ENCODE results near the gene TRIP4. TPM values are rescaled to one million over a fixed set of nuclear protein-coding genes. Genes with fewer than 3 reads are reported as not detected.
"Not testable (repeated sequence)": the region's sequence is repeated elsewhere in the genome, so short reads cannot be mapped to it uniquely, and the experiment has no call there.

The TRIP4 gene
- total and polyA plus RNA-seq, 2 experiments from 2014 or later: 13.9 to 30.6 TPM

- no peaks in the 10 kb centered on the region for H3K4me1 ChIP-seq (ENCODE audit: insufficient read depth)
- H3K79me2 ChIP-seq: no peaks in the 10 kb centered on the region
- no peaks in the 10 kb centered on the region for H3K27me3 ChIP-seq
- no peaks in the 10 kb centered on the region for H3K9me3 ChIP-seq (ENCODE audit: low read depth)
- no peak overlapping the region for H3K4me3 ChIP-seq
- no peak overlapping the region for H2AFZ ChIP-seq
- no peaks in the 10 kb centered on the region for H3K36me3 ChIP-seq (replicated peaks; ENCODE audit: insufficient read depth, low read depth)
- H3K27ac ChIP-seq: no peak overlapping the region
- H3K4me2 ChIP-seq: no peak overlapping the region
- no peaks in the 10 kb centered on the region for H4K20me1 ChIP-seq (ENCODE audit: insufficient read depth, poor library complexity, severe bottlenecking)
- TF ChIP-seq EZH2phosphoT487 (IDR thresholded peaks at IDR 0.05; ENCODE audit: low read depth, severe bottlenecking, unreplicated experiment): no peak
- no peak for TF ChIP-seq EZH2 (IDR thresholded peaks at IDR 0.05; ENCODE audit: borderline replicate concordance)
- TF ChIP-seq CTCF (IDR thresholded peaks at IDR 0.05; ENCODE audit: poor library complexity): no peak
- no peaks in the 10 kb centered on the region for H3K9me2 ChIP-seq (replicated peaks; ENCODE audit: insufficient read depth)
- WGBS (ENCODE audit: low lambda C conversion rate, missing lambda C conversion rate): 95% methylated on average over 2 of the region's 2 CpGs
- DNase-seq (ENCODE audit: low spot score): no peak
Measured at GRCh38 chr15:64369078-64369607, 18.5 kb upstream of the TRIP4 start.

GRCh38 chr15:64371383-64371782 lies 16.3 kb upstream of the TRIP4 start:
- not testable (repeated sequence) for H4K20me1 ChIP-seq (ENCODE audit: insufficient read depth, poor library complexity, severe bottlenecking); H3K36me3 ChIP-seq (replicated peaks; ENCODE audit: insufficient read depth, low read depth); H3K4me2 ChIP-seq; H3K79me2 ChIP-seq; H3K27me3 ChIP-seq; H3K4me1 ChIP-seq (ENCODE audit: insufficient read depth); H3K9me2 ChIP-seq (replicated peaks; ENCODE audit: insufficient read depth); DNase-seq (ENCODE audit: low spot score); H2AFZ ChIP-seq; H3K9me3 ChIP-seq (ENCODE audit: low read depth); H3K4me3 ChIP-seq; H3K27ac ChIP-seq
- 98% methylated on average over 8 of the region's 8 CpGs for WGBS (ENCODE audit: low lambda C conversion rate, missing lambda C conversion rate)

- H3K4me1 ChIP-seq (ENCODE audit: insufficient read depth): no peaks in the 10 kb centered on the region
- no peaks in the 10 kb centered on the region for H3K9me3 ChIP-seq (ENCODE audit: low read depth)
- no peaks in the 10 kb centered on the region for H3K27me3 ChIP-seq
- TF ChIP-seq EZH2phosphoT487 (IDR thresholded peaks at IDR 0.05; ENCODE audit: low read depth, severe bottlenecking, unreplicated experiment): no peak
- H2AFZ ChIP-seq: no peak overlapping the region
- H3K79me2 ChIP-seq: no peaks in the 10 kb centered on the region
- WGBS (ENCODE audit: low lambda C conversion rate, missing lambda C conversion rate): 96% methylated on average over 8 of the region's 8 CpGs
- no peak for DNase-seq (ENCODE audit: low spot score)
- no peaks in the 10 kb centered on the region for H4K20me1 ChIP-seq (ENCODE audit: insufficient read depth, poor library complexity, severe bottlenecking)
- H3K27ac ChIP-seq: no peak overlapping the region
- no peak overlapping the region for H3K4me2 ChIP-seq
- no peaks in the 10 kb centered on the region for H3K36me3 ChIP-seq (replicated peaks; ENCODE audit: insufficient read depth, low read depth)
- no peaks in the 10 kb centered on the region for H3K9me2 ChIP-seq (replicated peaks; ENCODE audit: insufficient read depth)
- no peak overlapping the region for H3K4me3 ChIP-seq
Measured at GRCh38 chr15:64373360-64373759, 14.3 kb upstream of the TRIP4 start.

GRCh38 chr15:64379216-64379960 lies 8.2 kb upstream of the TRIP4 start:
- Histone ChIP-seq H3K79me2 (peaks cover 9% of the 10 kb centered on the region), H3K9me3 (ENCODE audit: low read depth) (no peaks in the 10 kb centered on the region), H3K4me1 (ENCODE audit: insufficient read depth) (peaks cover 3% of the 10 kb centered on the region), H3K36me3 (replicated peaks; ENCODE audit: insufficient read depth, low read depth) (no peaks in the 10 kb centered on the region), H4K20me1 (ENCODE audit: insufficient read depth, poor library complexity, severe bottlenecking) (no peaks in the 10 kb centered on the region), H3K27me3 (no peaks in the 10 kb centered on the region), H3K4me2 (peak overlapping the region; percentile 83), H3K27ac (no peak overlapping the region), H3K9me2 (replicated peaks; ENCODE audit: insufficient read depth) (no peaks in the 10 kb centered on the region), H3K4me3 (no peak overlapping the region), H2AFZ (no peak overlapping the region)
- TF ChIP-seq EZH2 (IDR thresholded peaks at IDR 0.05; ENCODE audit: borderline replicate concordance) (no peak), CTCF (IDR thresholded peaks at IDR 0.05; ENCODE audit: poor library complexity) (no peak), EZH2phosphoT487 (IDR thresholded peaks at IDR 0.05; ENCODE audit: low read depth, severe bottlenecking, unreplicated experiment) (no peak)
- DNase-seq (ENCODE audit: low spot score): no peak
- 69% methylated on average over 9 of the region's 9 CpGs for WGBS (ENCODE audit: low lambda C conversion rate, missing lambda C conversion rate)

GRCh38 chr15:64380130-64380870 lies 7.3 kb upstream of the TRIP4 start:
- not testable (repeated sequence) for H3K27me3 ChIP-seq; H3K27ac ChIP-seq; H3K9me2 ChIP-seq (replicated peaks; ENCODE audit: insufficient read depth); H3K9me3 ChIP-seq (ENCODE audit: low read depth); H3K79me2 ChIP-seq; H4K20me1 ChIP-seq (ENCODE audit: insufficient read depth, poor library complexity, severe bottlenecking); H3K4me1 ChIP-seq (ENCODE audit: insufficient read depth); DNase-seq (ENCODE audit: low spot score); H2AFZ ChIP-seq; H3K4me3 ChIP-seq; H3K36me3 ChIP-seq (replicated peaks; ENCODE audit: insufficient read depth, low read depth)
- 69% methylated on average over 11 of the region's 11 CpGs for WGBS (ENCODE audit: low lambda C conversion rate, missing lambda C conversion rate)
- peak overlapping the region; percentile 83 for H3K4me2 ChIP-seq

Data from hepatocyte (in vitro differentiated cells).